ENCODE results near the gene IL17RA.

IL17RA gene

GRCh38 chr22:17101475-17102296 is 16.9 kb downstream of the IL17RA start:
- no peak overlapping the region for H3K27ac ChIP-seq (ENCODE audit: low read length)
- no peak overlapping the region for H3K9ac ChIP-seq (ENCODE audit: low read depth, low read length)
- no peaks in the 10 kb centered on the region for H3K4me1 ChIP-seq (ENCODE audit: insufficient read depth, low read length)
- H3K36me3 ChIP-seq (ENCODE audit: insufficient read depth, low read depth, low read length) = peaks cover 10% of the 10 kb centered on the region
- H3K27me3 ChIP-seq (ENCODE audit: insufficient read depth, low read length) = no peaks in the 10 kb centered on the region
- H3K4me3 ChIP-seq (ENCODE audit: low read length) = no peak overlapping the region
- no peaks in the 10 kb centered on the region for H3K9me3 ChIP-seq (ENCODE audit: insufficient read depth, low read depth, low read length)

GRCh38 chr22:17102297-17102667 is 17.5 kb downstream of the IL17RA start:
- peaks cover 10% of the 10 kb centered on the region for H3K36me3 ChIP-seq (ENCODE audit: insufficient read depth, low read depth, low read length)
- no peak overlapping the region for H3K4me3 ChIP-seq (ENCODE audit: low read length)
- no peaks in the 10 kb centered on the region for H3K27me3 ChIP-seq (ENCODE audit: insufficient read depth, low read length)
- H3K4me1 ChIP-seq (ENCODE audit: insufficient read depth, low read length) = no peaks in the 10 kb centered on the region
- H3K27ac ChIP-seq (ENCODE audit: low read length) = no peak overlapping the region
- H3K9ac ChIP-seq (ENCODE audit: low read depth, low read length) = no peak overlapping the region
- no peaks in the 10 kb centered on the region for H3K9me3 ChIP-seq (ENCODE audit: insufficient read depth, low read depth, low read length)

DNA sequence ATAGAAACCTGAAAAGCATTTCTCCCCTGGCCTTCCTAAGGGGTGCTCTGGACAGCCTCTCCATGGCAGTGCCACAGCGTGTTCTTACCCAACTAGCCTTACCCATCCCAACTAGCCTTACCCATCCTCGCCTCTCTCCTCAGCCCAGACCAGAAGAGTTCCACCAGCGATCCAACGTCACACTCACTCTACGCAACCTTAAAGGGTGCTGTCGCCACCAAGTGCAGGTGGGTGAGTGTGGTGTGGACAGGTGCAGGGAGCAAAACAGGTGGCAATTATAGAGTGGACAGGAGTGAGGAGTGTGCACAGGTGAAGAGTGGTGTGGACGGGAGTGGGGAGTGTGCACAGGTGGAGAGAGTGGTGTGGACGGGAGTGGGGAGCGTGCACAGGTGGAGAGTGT is 18.6 kb downstream of the IL17RA start:
- no peaks in the 10 kb centered on the region for H3K9me3 ChIP-seq (ENCODE audit: insufficient read depth, low read depth, low read length)
- H3K27me3 ChIP-seq (ENCODE audit: insufficient read depth, low read length) = no peaks in the 10 kb centered on the region
- peaks cover 10% of the 10 kb centered on the region for H3K36me3 ChIP-seq (ENCODE audit: insufficient read depth, low read depth, low read length)
- H3K27ac ChIP-seq (ENCODE audit: low read length) = no peak overlapping the region
- no peak overlapping the region for H3K4me3 ChIP-seq (ENCODE audit: low read length)
- H3K9ac ChIP-seq (ENCODE audit: low read depth, low read length) = no peak overlapping the region
- H3K4me1 ChIP-seq (ENCODE audit: insufficient read depth, low read length) = no peaks in the 10 kb centered on the region

- Histone ChIP-seq H3K27me3 (ENCODE audit: insufficient read depth, low read length) (no peaks in the 10 kb centered on the region), H3K27ac (ENCODE audit: low read length) (no peak overlapping the region), H3K4me3 (ENCODE audit: low read length) (no peak overlapping the region), H3K4me1 (ENCODE audit: insufficient read depth, low read length) (no peaks in the 10 kb centered on the region), H3K9me3 (ENCODE audit: insufficient read depth, low read depth, low read length) (no peaks in the 10 kb centered on the region), H3K9ac (ENCODE audit: low read depth, low read length) (no peak overlapping the region), H3K36me3 (ENCODE audit: insufficient read depth, low read depth, low read length) (peaks cover 10% of the 10 kb centered on the region)
Measured at GRCh38 chr22:17104336-17104935, 19.6 kb downstream of the IL17RA start.

- no peak overlapping the region for H3K27ac ChIP-seq (ENCODE audit: low read length)
- peaks cover 6% of the 10 kb centered on the region for H3K36me3 ChIP-seq (ENCODE audit: insufficient read depth, low read depth, low read length)
- H3K9ac ChIP-seq (ENCODE audit: low read depth, low read length) = no peak overlapping the region
Measured at GRCh38 chr22:17105143-17106129, 20.6 kb downstream of the IL17RA start.

GRCh38 chr22:17106161-17106784 is 21.5 kb downstream of the IL17RA start:
- no peak overlapping the region for H3K9ac ChIP-seq (ENCODE audit: low read depth, low read length)
- H3K36me3 ChIP-seq (ENCODE audit: insufficient read depth, low read depth, low read length) = peaks cover 5% of the 10 kb centered on the region
- no peaks in the 10 kb centered on the region for H3K27me3 ChIP-seq (ENCODE audit: insufficient read depth, low read length)
- no peaks in the 10 kb centered on the region for H3K4me1 ChIP-seq (ENCODE audit: insufficient read depth, low read length)
- H3K9me3 ChIP-seq (ENCODE audit: insufficient read depth, low read depth, low read length) = no peaks in the 10 kb centered on the region
- H3K4me3 ChIP-seq (ENCODE audit: low read length) = no peak overlapping the region
- H3K27ac ChIP-seq (ENCODE audit: low read length) = no peak overlapping the region

More at GRCh38 chr22:17105143-17106129, 20.6 kb downstream of the IL17RA start:
- Histone ChIP-seq H3K9me3 (ENCODE audit: insufficient read depth, low read depth, low read length) (no peaks in the 10 kb centered on the region), H3K4me3 (ENCODE audit: low read length) (no peak overlapping the region), H3K27me3 (ENCODE audit: insufficient read depth, low read length) (no peaks in the 10 kb centered on the region), H3K4me1 (ENCODE audit: insufficient read depth, low read length) (no peaks in the 10 kb centered on the region)

- Histone ChIP-seq H3K4me3 (ENCODE audit: low read length) (no peak overlapping the region), H3K36me3 (ENCODE audit: insufficient read depth, low read depth, low read length) (peaks cover 5% of the 10 kb centered on the region), H3K9ac (ENCODE audit: low read depth, low read length) (no peak overlapping the region), H3K4me1 (ENCODE audit: insufficient read depth, low read length) (no peaks in the 10 kb centered on the region), H3K27ac (ENCODE audit: low read length) (no peak overlapping the region), H3K27me3 (ENCODE audit: insufficient read depth, low read length) (no peaks in the 10 kb centered on the region), H3K9me3 (ENCODE audit: insufficient read depth, low read depth, low read length) (no peaks in the 10 kb centered on the region)
Measured at GRCh38 chr22:17106785-17107546, 22.2 kb downstream of the IL17RA start.

DNA sequence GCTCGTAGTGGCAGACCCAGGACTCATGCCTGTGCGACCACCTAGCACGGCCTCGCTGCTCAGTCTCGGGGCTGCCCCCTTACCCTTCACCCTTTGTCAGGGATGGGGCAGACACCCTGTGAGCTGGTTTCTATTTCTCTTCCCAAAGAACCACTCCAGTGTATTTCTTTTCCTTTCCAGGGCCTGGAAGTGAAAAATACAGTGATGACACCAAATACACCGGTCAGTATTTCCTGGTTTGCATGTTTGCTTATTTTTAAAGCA is 22.7 kb downstream of the IL17RA start:
- peaks cover 1% of the 10 kb centered on the region for H3K36me3 ChIP-seq (ENCODE audit: insufficient read depth, low read depth, low read length)
- no peak overlapping the region for H3K9ac ChIP-seq (ENCODE audit: low read depth, low read length)
- H3K27ac ChIP-seq (ENCODE audit: low read length) = no peak overlapping the region
- no peaks in the 10 kb centered on the region for H3K9me3 ChIP-seq (ENCODE audit: insufficient read depth, low read depth, low read length)
- H3K27me3 ChIP-seq (ENCODE audit: insufficient read depth, low read length) = no peaks in the 10 kb centered on the region
- no peaks in the 10 kb centered on the region for H3K4me1 ChIP-seq (ENCODE audit: insufficient read depth, low read length)
- H3K4me3 ChIP-seq (ENCODE audit: low read length) = no peak overlapping the region

- Histone ChIP-seq H3K27ac (ENCODE audit: low read length) (no peak overlapping the region), H3K36me3 (ENCODE audit: insufficient read depth, low read depth, low read length) (no peaks in the 10 kb centered on the region), H3K9me3 (ENCODE audit: insufficient read depth, low read depth, low read length) (no peaks in the 10 kb centered on the region), H3K9ac (ENCODE audit: low read depth, low read length) (no peak overlapping the region), H3K27me3 (ENCODE audit: insufficient read depth, low read length) (no peaks in the 10 kb centered on the region), H3K4me3 (ENCODE audit: low read length) (no peak overlapping the region), H3K4me1 (ENCODE audit: insufficient read depth, low read length) (no peaks in the 10 kb centered on the region)
Measured at GRCh38 chr22:17108256-17109112, 23.7 kb downstream of the IL17RA start.

- no peaks in the 10 kb centered on the region for H3K27me3 ChIP-seq (ENCODE audit: insufficient read depth, low read length)
- no peaks in the 10 kb centered on the region for H3K4me1 ChIP-seq (ENCODE audit: insufficient read depth, low read length)
- H3K4me3 ChIP-seq (ENCODE audit: low read length) = no peak overlapping the region
- no peak overlapping the region for H3K27ac ChIP-seq (ENCODE audit: low read length)
- H3K9ac ChIP-seq (ENCODE audit: low read depth, low read length) = no peak overlapping the region
- no peaks in the 10 kb centered on the region for H3K9me3 ChIP-seq (ENCODE audit: insufficient read depth, low read depth, low read length)
- no peaks in the 10 kb centered on the region for H3K36me3 ChIP-seq (ENCODE audit: insufficient read depth, low read depth, low read length)
Measured at GRCh38 chr22:17109113-17109865, 24.5 kb downstream of the IL17RA start.
